Activated T-cell treated with anti-CD3 and anti-CD28 coated beads, Interleukin-2, amount 50 U/mL, for 48 hours (primary cell): ENCODE measurements around the gene BANF2.

Experiments used
- DNase-seq, 2 experiments: peaks; one replicate each; pipeline ENCODE4 v3.0.0-alpha.2; 2020

The BANF2 gene

DNA sequence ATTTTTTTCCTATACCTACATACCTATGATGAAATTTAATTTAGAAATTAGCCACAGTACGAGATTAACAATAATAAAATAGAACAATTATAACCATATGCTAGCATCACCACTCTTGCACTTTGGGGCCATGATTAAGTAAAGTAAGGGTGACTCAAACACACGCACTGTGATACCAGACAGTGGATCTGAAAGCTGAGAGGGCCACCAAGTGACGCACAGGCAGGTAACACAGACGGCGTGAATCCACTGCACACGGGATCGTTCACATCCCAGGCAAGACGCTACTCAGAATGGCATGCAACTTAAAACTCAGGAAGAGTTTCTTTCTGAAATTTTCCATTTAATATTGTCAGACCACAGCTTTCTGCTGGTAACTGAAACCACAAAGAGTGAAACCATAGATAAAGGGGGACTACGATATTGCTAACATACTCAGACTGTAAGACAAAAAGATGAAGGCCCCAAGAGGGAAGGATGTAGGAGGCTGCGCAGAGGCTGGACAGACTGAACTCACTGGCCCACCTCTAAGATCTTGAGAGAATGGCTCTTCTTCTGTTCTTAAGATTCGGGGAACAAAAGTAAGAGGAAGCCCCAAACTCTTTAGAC is 35.6 kb upstream of the BANF2 start:
- peak in 1 of 2 experiments; percentile 42 for DNase-seq

DNA sequence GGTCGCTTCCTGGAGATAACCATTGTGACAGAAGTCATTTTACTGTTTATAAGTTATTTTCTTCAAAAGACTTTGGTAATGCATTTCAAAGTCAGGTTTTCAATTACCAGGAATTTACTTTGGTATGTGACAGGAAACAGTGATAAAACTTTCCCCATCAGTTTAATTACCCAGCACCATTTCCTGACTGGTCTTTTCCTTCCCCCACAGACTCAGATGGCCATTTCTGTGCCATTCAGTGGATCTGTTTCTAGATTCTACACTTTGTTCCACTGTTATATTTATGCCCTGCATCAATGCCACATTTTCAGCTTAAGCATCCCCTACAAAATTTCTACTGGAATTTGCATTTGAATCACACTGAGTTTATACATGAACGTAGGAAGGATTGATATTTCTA is 34.0 kb upstream of the BANF2 start:
- DNase-seq = no peak

DNA sequence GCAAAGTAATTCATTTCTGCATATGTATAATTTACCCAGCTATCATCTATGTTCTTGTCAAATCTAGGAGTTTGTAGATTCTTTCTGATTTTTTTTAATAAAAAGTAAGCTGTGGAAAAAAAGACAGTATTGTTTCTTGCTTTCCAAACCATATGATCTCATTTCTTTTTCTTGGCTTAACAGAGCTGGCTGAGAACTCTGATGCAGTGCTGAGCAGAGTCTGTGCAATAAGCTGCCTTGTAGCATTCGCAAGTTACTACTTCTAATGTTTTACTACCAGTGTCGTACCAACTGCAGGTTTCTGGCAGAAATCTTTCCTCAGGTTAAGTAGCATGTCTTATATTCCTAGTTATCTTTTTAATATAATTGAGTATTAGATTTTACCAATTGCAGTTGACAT is 33.3 kb upstream of the BANF2 start:
- no peak for DNase-seq

DNA sequence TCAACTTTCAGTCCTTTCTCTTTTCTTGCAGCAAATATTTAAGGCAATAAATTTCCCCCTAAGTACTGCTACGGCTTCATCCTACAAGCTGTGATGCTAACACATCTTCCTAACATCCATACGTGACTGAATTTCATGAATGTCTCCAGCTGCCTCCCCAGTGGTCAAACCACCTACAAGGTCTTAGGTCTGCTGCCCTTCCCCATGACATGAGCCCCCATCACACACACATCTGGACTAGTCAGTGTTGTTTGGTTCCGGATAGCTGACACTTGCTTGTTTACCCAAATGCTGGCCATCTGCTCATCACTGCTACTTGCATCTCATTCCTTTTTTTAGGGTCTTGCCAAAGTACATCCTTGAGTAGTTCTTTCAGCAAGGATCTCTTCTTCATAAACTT is 32.3 kb upstream of the BANF2 start:
- no peak for DNase-seq

DNA sequence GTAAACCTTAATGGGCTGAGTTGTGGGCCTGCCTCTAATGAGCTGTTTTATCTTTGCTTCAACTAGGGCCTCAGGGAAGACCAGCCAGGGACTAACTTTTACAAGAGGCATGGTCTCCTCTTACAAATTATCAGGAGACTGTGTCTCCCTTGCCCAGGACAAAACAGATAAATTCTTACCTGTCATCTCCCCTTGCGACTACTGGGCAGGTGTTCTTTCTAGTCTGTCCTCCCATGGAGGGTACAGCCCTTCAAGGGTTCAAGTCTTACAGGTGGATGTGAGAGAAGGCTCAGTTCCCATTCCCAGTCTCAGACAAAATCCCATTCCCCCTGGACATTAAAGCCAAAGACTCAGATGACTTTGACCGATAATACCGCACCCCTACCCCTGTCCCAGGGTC is 31.3 kb upstream of the BANF2 start:
- no peak for DNase-seq

- DNase-seq = no peak
Observed at GRCh38 chr20:17669306-17669931, 30.3 kb upstream of the BANF2 start.

DNA sequence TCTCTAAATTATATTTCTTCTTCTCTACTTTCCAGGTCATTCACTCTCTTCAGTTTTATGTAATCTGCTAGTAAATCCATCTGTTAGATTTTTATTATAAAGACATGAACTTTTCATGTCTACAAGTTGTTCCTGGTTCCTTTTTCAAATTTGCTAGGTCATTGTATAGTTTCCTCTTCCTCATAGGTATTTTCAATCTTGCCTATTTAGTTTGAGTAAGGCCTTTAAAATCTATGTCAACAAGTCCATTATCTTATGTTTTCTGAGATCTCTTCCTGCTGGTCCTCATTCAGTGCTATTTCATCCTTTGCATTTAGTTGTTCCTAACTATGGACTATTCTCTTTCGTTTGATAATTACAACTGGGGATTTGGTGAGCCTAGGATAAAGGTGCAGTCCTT is 28.8 kb upstream of the BANF2 start:
- DNase-seq = no peak

DNA sequence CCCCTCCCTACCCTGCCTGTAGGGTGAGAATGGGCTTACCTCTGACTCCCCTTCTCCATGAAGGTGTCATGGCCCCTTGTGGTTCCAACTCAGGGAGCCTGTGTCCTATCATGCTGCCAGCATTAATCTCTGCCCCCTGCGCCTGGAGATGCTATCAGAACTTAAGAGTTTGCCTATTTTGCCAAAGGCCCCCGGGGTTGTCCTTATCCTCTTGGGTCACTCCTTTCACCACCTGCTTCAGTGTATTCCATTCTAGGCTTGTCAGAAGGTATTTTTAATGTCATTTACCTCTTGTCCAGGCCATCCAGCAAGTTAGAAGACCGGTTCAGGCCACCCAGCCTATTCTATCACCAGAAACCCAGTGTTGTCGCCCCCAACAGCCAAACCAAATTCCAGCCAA is 28.2 kb upstream of the BANF2 start:
- no peak for DNase-seq

GRCh38 chr20:17673084-17673483 is 26.7 kb upstream of the BANF2 start:
- DNase-seq = no peak

- no peak for DNase-seq
Observed at GRCh38 chr20:17674722-17675518, 24.8 kb upstream of the BANF2 start.

DNA sequence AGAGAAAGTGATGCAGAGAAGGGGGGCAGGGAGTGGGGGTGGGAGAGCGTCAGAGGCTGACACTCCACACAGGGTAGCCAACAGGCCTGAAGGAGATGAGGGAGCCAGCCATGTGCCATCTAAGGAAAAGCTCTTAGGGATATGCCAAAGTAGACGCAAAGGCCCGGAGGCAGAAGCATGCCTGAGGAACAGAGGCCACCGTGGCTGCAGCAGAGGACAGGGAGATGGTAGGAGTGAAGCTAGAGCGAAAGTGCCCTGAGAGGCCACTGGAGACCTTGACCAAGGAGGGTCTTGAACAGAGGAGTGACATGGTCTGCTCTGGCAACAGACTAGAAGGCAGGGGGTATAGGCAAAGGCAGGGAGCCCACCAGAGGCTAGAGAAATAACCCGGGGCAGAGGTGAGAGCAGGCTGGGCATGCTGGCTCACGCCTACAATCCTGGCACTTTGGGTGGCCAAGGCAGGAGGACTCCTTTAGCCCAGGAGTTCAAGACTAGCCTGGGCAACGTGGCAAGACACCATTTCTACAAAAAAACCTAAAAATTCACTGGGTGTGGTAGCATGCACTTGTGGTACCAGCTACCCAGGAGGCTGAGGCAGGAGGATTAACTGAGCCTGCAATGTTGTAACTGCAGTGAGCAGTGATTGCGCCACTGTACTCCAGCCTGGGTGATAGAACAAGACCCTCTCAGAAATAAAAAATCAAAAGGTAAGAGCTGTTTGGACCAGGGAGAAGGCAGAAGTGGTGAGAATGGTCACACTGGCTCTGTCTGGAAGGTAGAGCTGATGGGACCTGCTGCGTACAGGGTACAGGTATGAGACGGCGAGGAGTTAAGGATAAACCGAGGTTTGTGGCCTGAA is 24.0 kb upstream of the BANF2 start:
- no peak for DNase-seq

GRCh38 chr20:17676378-17676759 is 23.4 kb upstream of the BANF2 start:
- no peak for DNase-seq

GRCh38 chr20:17676942-17677341 is 22.8 kb upstream of the BANF2 start:
- DNase-seq = no peak

- DNase-seq = no peak
Observed at GRCh38 chr20:17678295-17678694, 21.5 kb upstream of the BANF2 start.

- DNase-seq = no peak
Observed at GRCh38 chr20:17678886-17679285, 20.9 kb upstream of the BANF2 start.

DNA sequence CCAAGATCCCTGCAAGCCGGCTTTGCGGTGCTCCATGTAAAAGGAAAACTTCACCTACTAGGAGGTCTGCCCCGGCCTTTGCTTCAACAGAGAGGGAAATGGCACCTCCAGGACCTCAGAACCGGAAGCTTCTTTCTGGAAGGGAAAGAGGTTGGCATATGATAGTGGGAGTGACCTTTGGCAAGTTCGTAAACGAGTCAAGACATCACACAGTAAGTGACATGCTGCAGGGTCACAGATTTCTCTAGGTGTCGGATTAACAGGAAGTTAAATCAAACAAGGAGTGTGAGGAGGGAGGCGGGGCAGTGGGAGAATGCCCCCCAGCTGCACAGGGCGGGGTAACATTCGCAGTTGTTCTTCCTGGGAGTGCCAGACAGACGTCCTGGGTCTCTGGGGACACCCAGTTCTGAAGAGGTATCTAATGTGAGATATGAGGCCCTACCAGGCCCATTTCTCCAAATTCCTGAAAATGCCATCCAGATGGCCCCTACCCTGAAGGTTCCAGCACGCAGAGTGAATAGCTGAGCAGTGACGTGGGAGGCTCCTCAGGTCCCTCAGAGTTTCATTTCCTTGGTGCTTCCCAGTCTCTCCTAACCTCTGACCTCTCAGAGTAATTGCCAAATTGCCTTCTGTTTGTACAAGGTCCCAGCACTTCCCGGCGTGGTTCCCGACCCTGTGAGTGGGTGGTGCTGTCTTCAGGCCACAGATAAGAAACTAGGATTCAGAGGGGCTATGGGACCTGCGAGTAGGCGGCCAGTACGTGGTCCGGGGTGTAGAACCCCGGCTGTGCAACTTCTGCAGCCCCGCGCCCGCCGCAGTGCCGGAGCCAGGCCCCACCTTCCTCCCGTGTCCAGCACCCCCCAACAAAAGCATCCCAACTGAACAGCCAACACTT is 19.6 kb upstream of the BANF2 start:
- DNase-seq = no peak

- DNase-seq = peak; percentile 84 to 87
Observed at GRCh38 chr20:17680836-17681725, 18.7 kb upstream of the BANF2 start.

DNA sequence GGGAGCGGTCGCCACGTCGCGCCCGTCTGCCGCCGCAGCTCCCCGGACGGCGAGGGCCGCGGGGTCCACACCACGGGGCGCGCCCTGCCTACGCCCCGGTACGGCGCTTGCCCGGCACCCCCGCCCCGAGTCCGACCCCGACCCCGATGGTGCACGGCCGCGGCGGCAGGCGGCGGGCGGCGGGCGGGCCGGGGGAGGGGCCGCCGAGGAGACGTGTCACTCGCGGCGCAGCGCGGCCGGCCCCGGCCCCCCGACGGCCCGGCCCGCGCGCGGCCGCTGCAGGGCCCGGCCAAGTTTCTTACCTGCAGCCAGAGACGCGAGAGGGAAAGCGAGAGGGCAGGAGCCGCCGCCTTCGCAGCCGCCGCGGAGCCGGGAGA is 18.1 kb upstream of the BANF2 start:
- no peak for DNase-seq

DNA sequence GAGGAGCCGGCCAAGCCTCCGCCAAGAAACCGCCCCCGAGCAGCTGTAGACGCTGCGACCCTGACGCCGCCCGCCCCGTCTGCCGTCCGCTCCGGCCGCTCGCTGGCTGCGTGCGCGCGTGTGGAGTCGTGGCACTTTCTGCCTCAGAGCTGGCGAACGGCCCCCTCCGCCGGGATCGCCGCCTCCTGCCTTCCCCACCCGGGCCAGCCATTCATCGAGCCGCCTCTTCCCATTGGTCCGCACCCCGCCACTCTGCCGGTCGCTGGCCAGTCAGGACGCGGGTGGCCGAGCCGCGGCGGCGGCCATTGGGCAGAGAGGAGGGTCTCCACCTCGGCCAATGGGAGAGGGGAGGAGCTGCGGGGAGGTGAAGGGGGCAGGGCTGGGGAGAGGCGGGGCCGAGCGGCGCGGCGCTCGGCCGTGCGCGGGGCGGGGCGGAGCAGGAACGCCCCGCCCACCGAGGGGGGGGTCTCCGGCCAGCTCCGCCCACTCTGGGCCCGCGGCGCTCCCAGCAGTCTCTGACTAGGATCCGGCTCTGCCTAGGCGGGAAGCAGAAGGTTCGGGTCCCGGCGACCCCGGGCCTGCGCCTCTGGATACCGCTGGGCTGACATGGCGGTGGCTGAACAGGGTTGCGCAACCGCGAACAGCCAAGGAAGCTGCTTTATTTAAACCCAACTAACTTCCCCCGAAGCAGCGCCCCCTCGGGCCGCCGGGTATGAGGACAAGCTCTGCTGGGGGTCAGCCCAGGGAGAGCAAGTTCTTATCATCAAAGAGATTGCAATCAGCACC is 17.5 kb upstream of the BANF2 start, which contains the start of gene RRBP1:
TSS of gene RRBP1 (minus strand) at position 140 of the 786 bp plus-strand sequence. CDS start 21,735 bp downstream, outside the sequence.
- DNase-seq = peak; percentile 97

DNA sequence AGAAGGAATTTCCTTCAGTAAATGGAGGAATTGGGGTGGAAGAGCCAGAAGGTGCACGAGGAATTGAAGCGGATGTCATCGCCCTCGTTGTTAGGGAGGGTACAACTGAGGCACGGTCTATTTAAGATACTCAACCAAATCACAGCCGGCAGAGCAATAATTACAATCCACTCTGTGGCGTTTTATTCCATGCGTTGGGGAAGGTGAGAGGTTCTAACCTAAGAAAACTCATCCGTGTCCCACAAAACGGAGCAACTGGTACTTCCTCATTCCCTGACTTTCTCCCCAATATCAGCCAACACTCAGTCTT is 16.9 kb upstream of the BANF2 start:
- DNase-seq = no peak
